ACC112 (cell line): Measurements from ENCODE around the gene CCT5.
"Not testable (repeated sequence)": the region's sequence is repeated elsewhere in the genome, so short reads cannot be mapped to it uniquely, and the experiment has no call there.

Source experiments
- H2AFZ ChIP-seq: fragments of 200-600 bp; sonication (generic); one replicate; pipeline ENCODE4 v1.6.0; 2017; ENCODE audit warnings: antibody characterized with exemption, low read length; ENCODE audit not compliant: unreplicated experiment
- H3K27ac ChIP-seq: fragments of 200-600 bp; sonication (generic); 2 replicates; pipeline ENCODE4 v1.5.1; 2014; ENCODE audit warnings: low read depth, mild to moderate bottlenecking, antibody characterized with exemption, low read length, moderate library complexity
- H3K27me3 ChIP-seq: fragments of 200-600 bp; sonication (generic); 2 replicates; pipeline ENCODE4 v1.6.1; 2014; ENCODE audit warnings: mild to moderate bottlenecking, antibody characterized with exemption, low read length, moderate library complexity, mixed read lengths; ENCODE audit not compliant: insufficient read depth
- H3K36me3 ChIP-seq: fragments of 200-600 bp; sonication (generic); 2 replicates; pipeline ENCODE4 v1.6.1; 2016; ENCODE audit warnings: mild to moderate bottlenecking, antibody characterized with exemption, low read length, moderate library complexity, mixed read lengths; ENCODE audit not compliant: insufficient read depth
- H3K4me1 ChIP-seq: fragments of 200-600 bp; sonication (generic); one replicate; pipeline ENCODE4 v1.6.1; 2016; ENCODE audit warnings: low read length, mixed read lengths; ENCODE audit not compliant: insufficient read depth, unreplicated experiment, control insufficient read depth
- H3K4me3 ChIP-seq: fragments of 200-600 bp; sonication (generic); 2 replicates; pipeline ENCODE4 v1.5.1; 2014; ENCODE audit warnings: mild to moderate bottlenecking, low read depth, low read length
- H3K79me2 ChIP-seq: fragments of 200-600 bp; sonication (generic); one replicate; pipeline ENCODE4 v1.6.0; 2016; ENCODE audit warnings: low read length; ENCODE audit not compliant: control insufficient read depth, unreplicated experiment, insufficient read depth

Gene CCT5

GRCh38 chr5:10275991-10276390 is 25.9 kb downstream of the CCT5 start:
- no peaks in the 10 kb centered on the region for H3K4me1 ChIP-seq

GRCh38 chr5:10276691-10277090 is 26.6 kb downstream of the CCT5 start:
- no peaks in the 10 kb centered on the region for H3K36me3 ChIP-seq
- H3K79me2 ChIP-seq = no peaks in the 10 kb centered on the region
- H3K27ac ChIP-seq = no peak overlapping the region
- no peak overlapping the region for H2AFZ ChIP-seq
- no peaks in the 10 kb centered on the region for H3K27me3 ChIP-seq
- H3K4me3 ChIP-seq = no peak overlapping the region
- no peaks in the 10 kb centered on the region for H3K4me1 ChIP-seq

More at GRCh38 chr5:10275991-10276390, 25.9 kb downstream of the CCT5 start:
- no peaks in the 10 kb centered on the region for H3K79me2 ChIP-seq
- H2AFZ ChIP-seq = no peak overlapping the region
- no peaks in the 10 kb centered on the region for H3K27me3 ChIP-seq
- H3K4me3 ChIP-seq = no peak overlapping the region
- H3K27ac ChIP-seq = no peak overlapping the region
- no peaks in the 10 kb centered on the region for H3K36me3 ChIP-seq

GRCh38 chr5:10277773-10278630 is 27.9 kb downstream of the CCT5 start:
- Histone ChIP-seq H3K27me3 (no peaks in the 10 kb centered on the region), H3K4me3 (no peak overlapping the region), H3K36me3 (no peaks in the 10 kb centered on the region), H3K79me2 (no peaks in the 10 kb centered on the region), H2AFZ (no peak overlapping the region), H3K4me1 (no peaks in the 10 kb centered on the region), H3K27ac (no peak overlapping the region)

- Histone ChIP-seq H3K27ac (no peak overlapping the region), H3K27me3 (no peaks in the 10 kb centered on the region), H3K4me1 (no peaks in the 10 kb centered on the region), H2AFZ (no peak overlapping the region), H3K36me3 (no peaks in the 10 kb centered on the region), H3K79me2 (no peaks in the 10 kb centered on the region), H3K4me3 (no peak overlapping the region)
These were observed 28.7 kb downstream of the CCT5 start for GRCh38 chr5:10278658-10279279.

- no peaks in the 10 kb centered on the region for H3K36me3 ChIP-seq
- no peak overlapping the region for H3K27ac ChIP-seq
- H3K79me2 ChIP-seq = no peaks in the 10 kb centered on the region
- H2AFZ ChIP-seq = no peak overlapping the region
- H3K4me3 ChIP-seq = no peak overlapping the region
- H3K4me1 ChIP-seq = no peaks in the 10 kb centered on the region
- H3K27me3 ChIP-seq = no peaks in the 10 kb centered on the region
These were observed 29.2 kb downstream of the CCT5 start for GRCh38 chr5:10279328-10279727.

GRCh38 chr5:10279925-10280720 is 30.0 kb downstream of the CCT5 start:
- Histone ChIP-seq H3K4me1 (no peaks in the 10 kb centered on the region), H3K79me2 (no peaks in the 10 kb centered on the region), H3K36me3 (no peaks in the 10 kb centered on the region), H3K27me3 (no peaks in the 10 kb centered on the region), H2AFZ (no peak overlapping the region), H3K27ac (no peak overlapping the region), H3K4me3 (no peak overlapping the region)

GRCh38 chr5:10283927-10284635 is 34.0 kb downstream of the CCT5 start:
- Histone ChIP-seq H3K36me3 (no peaks in the 10 kb centered on the region), H3K4me3 (no peak overlapping the region), H3K27me3 (no peaks in the 10 kb centered on the region), H3K27ac (no peak overlapping the region), H2AFZ (peak overlapping the region; percentile 26), H3K4me1 (no peaks in the 10 kb centered on the region), H3K79me2 (no peaks in the 10 kb centered on the region)

GRCh38 chr5:10285362-10285761 is 35.3 kb downstream of the CCT5 start:
- H3K4me1 ChIP-seq, H3K4me3 ChIP-seq, H2AFZ ChIP-seq, H3K27me3 ChIP-seq, H3K27ac ChIP-seq, H3K36me3 ChIP-seq, H3K79me2 ChIP-seq: not testable (repeated sequence)

- H2AFZ ChIP-seq = no peak overlapping the region
- no peak overlapping the region for H3K4me3 ChIP-seq
- H3K36me3 ChIP-seq = no peaks in the 10 kb centered on the region
- no peaks in the 10 kb centered on the region for H3K79me2 ChIP-seq
- no peaks in the 10 kb centered on the region for H3K4me1 ChIP-seq
- no peaks in the 10 kb centered on the region for H3K27me3 ChIP-seq
- no peak overlapping the region for H3K27ac ChIP-seq
These were observed 36.2 kb downstream of the CCT5 start for GRCh38 chr5:10286162-10286861.

- Histone ChIP-seq H3K27ac (no peak overlapping the region), H3K79me2 (no peaks in the 10 kb centered on the region), H2AFZ (no peak overlapping the region), H3K27me3 (no peaks in the 10 kb centered on the region), H3K36me3 (no peaks in the 10 kb centered on the region), H3K4me3 (no peak overlapping the region), H3K4me1 (no peaks in the 10 kb centered on the region)
These were observed 36.8 kb downstream of the CCT5 start for GRCh38 chr5:10286862-10287227.
